CD4-positive, alpha-beta T cell treated with Interleukin-15 for 4 hours (primary cell): ENCODE data around the gene INF2.

Experiments used
- DNase-seq: peaks from one replicate; pipeline ENCODE4 v3.0.0-alpha.2; 2020; ENCODE audit warnings: low spot score

Gene INF2

GRCh38 chr14:104751539-104752422 lies 62.4 kb downstream of the INF2 start:
- DNase-seq = no peak

- DNase-seq = no peak
Observed at GRCh38 chr14:104752423-104752734, 63.0 kb downstream of the INF2 start.

- DNase-seq = peak; percentile 99
Observed at GRCh38 chr14:104752735-104753527, 63.5 kb downstream of the INF2 start, which contains the start of gene SIVA1. TSS of gene SIVA1 (plus strand) at chr14:104753147. CDS start at chr14:104753202, 55 bp downstream.

GRCh38 chr14:104753528-104754212 lies 64.3 kb downstream of the INF2 start:
- no peak for DNase-seq

GRCh38 chr14:104754213-104754851 lies 64.9 kb downstream of the INF2 start:
- DNase-seq = no peak

GRCh38 chr14:104755621-104756020 lies 66.2 kb downstream of the INF2 start:
- no peak for DNase-seq

GRCh38 chr14:104756477-104757237 lies 67.2 kb downstream of the INF2 start:
- DNase-seq = no peak

GRCh38 chr14:104757238-104757585 lies 67.8 kb downstream of the INF2 start:
- no peak for DNase-seq

- DNase-seq = no peak
Observed at GRCh38 chr14:104757681-104758392, 68.4 kb downstream of the INF2 start.

- DNase-seq = no peak
Observed at GRCh38 chr14:104758981-104759969, 69.9 kb downstream of the INF2 start.

- DNase-seq = no peak
Observed at GRCh38 chr14:104765517-104765916, 76.1 kb downstream of the INF2 start.

GRCh38 chr14:104766256-104766862 lies 76.9 kb downstream of the INF2 start:
- no peak for DNase-seq

- DNase-seq = no peak
Observed at GRCh38 chr14:104766863-104767633, 77.6 kb downstream of the INF2 start.

- DNase-seq = no peak
Observed at GRCh38 chr14:104767634-104767918, 78.2 kb downstream of the INF2 start.

GRCh38 chr14:104768437-104769323 lies 79.3 kb downstream of the INF2 start:
- peak; percentile 92 for DNase-seq

GRCh38 chr14:104769324-104770071 lies 80.1 kb downstream of the INF2 start:
- no peak for DNase-seq

- no peak for DNase-seq
Observed at GRCh38 chr14:104770072-104770579, 80.7 kb downstream of the INF2 start.
